Pulmonary artery endothelial cell (primary cell): ENCODE measurements around the gene MRFAP1L1. TPM values are rescaled to one million over a fixed set of nuclear protein-coding genes. Genes with fewer than 3 reads are reported as not detected.
"Not testable (repeated sequence)": the region's sequence is repeated elsewhere in the genome, so short reads cannot be mapped to it uniquely, and the experiment has no call there.

ENCODE experiments used
- DNase-seq: peaks from one replicate; pipeline ENCODE4 v3.0.0-alpha.2; 2011; ENCODE audit warnings: low read depth, low spot score
- total RNA-seq: library from RNA; depleted of rRNA; stranded (reverse); fragments of >200 nt; gene quantifications from 2 replicates; pipeline ENCODE4 v1.2.3, GENCODE V29; 2014

The MRFAP1L1 gene
- total RNA-seq, 1 donor from 2014 or later: 53.3 TPM

- no peak for DNase-seq
Observed at GRCh38 chr4:6734165-6734786, 24.6 kb upstream of the MRFAP1L1 start.

DNA sequence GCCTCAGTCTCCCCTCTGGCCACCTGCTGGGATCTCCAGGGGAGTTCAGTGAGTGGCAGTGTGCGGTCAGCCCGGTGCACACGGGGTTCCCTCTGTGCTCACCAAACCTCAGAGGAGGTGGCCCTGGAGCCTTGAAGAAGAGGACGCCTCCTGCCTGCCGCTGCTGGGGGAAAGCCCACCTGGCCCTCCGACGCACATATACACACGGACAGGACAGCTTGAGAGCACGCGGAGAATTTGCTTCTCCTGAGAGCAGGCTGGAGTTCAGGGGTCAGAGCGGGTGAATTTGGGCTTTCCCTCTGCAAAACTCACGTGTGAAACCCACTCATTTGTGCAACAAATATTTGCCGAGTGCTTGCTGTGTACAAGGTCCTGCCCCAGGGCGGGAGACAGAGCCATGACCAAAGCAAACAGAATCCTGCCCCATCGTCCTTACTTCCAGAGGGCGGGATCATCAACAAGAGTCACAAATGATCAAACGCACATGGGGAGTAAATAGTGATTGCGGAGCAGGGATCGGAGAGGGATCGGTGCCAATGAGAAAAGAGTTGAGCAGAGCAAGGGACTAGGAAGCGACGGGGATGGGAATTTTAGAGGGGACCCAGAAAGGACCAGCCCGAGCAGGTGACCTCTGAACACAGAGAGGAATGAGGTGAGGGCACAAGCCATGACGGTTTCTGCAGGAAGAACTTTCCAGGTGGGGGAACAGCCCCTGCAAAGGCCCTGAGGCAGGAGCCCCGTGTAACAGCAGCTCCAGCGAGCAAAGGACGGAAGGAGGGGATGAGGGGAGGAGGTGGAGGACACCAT, 23.9 kb upstream of the MRFAP1L1 start:
- DNase-seq: no peak

DNA sequence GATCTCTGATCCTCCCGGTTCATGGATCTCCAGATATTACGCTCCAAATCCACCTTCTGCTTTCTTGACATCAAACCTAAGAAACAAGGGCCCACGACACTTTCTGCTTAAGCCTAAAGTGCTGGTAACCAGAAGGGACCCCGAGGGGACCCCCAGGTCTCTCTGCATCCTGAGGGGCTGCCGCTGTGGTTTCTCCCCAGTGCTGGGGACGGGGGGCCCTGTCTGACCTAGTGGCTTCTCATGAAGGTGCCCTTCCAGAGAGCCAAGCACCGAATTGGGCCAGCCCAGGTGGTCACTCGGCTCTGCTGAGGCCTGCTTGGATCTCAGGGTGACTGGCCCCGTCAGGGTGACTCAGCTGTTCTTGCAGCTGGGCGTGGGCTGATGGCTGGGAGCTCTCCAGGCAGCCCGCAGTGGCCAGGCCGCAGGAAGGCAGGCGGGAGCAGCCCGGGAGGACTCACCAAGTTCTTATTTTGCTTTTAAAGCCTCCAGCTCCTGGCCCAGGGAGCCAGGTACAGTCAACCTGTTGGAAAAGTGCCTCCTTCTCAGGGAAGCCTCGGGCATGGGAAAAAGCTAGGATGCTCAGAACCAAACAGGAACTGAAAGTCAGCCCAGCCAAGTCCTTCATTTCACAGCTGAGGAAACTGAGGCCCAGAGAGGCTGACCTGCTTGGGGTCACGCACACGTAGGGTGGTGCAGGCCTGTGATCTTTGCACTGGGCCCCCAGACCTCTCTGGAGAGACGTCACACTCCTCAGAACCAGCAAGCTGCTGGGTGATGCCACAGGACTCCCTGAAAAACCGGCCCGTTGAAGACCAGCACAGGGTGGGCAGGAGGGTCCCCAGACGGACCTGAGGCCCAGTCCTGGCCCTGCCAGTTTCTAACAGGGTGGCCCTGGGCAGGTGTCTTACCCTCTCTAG, 23.0 kb upstream of the MRFAP1L1 start:
- DNase-seq: peak; percentile 29

DNA sequence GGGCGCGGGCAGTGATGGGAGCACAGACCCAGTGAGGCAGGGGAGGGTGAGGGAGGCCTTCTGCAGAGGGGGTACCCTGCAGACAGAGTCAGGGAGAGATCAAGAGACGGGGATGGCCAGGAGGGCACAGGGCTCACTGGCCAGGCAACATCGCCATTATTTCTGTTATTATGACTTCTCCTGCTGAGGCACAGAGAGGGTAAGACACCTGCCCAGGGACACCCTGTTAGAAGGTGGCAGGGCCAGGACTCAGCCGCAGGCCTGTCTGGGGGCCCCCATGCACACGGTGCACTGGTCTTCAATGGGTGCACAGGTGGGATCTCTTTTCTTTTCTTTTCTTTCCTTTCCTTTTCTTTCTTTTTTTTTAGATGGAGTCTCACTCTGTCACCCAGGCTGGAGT, 22.1 kb upstream of the MRFAP1L1 start:
- no peak for DNase-seq

- DNase-seq: no peak
Observed at GRCh38 chr4:6731318-6731675, 21.6 kb upstream of the MRFAP1L1 start.

GRCh38 chr4:6730603-6731317, 21.1 kb upstream of the MRFAP1L1 start:
- no peak for DNase-seq

DNA sequence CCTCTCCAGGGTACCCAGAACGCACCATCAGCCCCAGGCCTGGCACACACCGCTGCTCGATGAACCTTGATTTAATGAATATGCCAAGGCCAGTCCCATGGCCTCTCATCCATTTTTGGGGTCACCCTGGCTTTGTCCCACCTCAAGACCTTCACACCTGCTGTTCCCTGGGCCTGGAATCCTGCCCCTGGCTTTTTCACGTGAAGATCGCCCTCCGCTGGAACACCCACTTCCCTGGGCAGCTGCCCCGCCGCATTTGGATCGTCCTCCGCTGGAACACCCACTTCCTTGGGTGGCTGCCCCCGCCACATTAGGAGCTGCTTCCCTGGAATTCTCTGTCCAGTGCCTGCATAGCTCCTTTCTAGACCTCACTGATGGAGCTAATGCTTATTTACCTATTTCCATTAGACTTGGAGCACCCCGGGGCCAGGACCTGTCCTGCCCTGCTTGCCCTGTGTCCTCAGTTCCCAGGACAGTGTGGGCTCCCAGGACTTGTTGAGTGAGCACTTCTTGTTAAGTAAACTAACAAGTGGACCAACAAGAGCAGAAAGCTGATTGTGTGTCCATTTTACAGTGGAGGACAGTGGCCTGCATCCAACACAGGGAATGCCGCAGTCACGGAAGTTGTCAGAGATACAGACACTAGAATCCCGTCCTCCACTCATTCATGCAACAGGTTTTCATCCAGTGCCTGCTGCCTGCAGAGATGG, 18.8 kb upstream of the MRFAP1L1 start:
- DNase-seq: no peak

DNA sequence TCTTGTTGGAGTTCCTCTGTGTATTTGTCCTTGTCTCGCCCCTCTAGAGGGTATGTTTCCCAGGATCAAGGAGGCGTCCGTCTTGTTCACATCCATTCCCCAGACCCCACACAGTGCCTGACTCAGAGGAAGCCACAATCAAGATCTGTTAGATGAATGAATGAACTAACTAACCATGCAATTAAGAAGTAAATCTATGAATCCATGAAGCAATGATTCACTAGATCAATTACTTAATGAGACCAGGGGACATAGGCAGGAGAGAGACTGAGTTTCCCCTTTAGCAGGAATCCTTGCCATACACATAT, 18.2 kb upstream of the MRFAP1L1 start:
- no peak for DNase-seq

DNA sequence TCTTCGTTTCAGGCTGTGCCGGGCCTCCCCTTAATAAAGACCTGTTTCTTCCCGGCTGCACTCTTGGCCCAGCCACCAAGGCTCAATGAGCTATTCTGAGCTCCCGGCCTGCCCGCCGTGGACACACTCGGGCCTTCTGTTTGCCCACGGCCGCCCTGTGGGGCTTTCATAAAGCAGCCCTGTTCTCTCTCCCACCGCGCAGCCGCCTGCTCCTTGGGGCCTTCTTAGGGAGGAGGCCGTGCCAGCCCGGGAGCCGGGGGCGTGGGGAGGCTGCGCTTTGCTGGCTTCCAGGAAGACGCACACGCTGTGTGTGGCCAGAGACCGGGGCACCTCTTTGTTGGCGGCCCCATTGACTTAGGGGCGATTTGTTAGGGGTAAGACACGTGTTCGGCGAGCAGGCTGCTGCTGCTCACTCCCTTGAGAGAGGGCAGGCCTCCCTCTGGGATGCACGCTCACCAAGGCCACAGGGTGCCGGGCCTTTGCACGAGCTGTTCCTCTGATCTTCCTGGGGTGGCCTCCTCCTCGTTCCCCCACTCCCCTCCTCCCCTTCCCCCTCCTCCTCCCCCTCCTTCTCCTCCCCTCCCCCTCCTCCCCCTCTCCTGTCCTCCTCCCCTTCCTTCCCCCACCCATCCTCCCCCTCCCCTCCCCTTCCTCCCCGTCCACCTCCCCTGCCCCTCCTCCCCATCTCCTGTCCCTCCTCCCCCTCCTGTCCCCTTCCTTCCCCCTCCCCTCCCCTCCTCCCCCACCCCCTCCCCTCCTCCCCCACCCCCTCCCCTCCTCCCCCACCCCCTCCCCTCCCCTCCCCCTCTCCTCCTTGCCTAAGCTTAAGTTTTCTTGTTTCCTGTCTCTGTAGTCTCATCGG, 17.6 kb upstream of the MRFAP1L1 start:
- DNase-seq: no peak

GRCh38 chr4:6725427-6725961, 15.8 kb upstream of the MRFAP1L1 start:
- DNase-seq: not testable (repeated sequence)

DNA sequence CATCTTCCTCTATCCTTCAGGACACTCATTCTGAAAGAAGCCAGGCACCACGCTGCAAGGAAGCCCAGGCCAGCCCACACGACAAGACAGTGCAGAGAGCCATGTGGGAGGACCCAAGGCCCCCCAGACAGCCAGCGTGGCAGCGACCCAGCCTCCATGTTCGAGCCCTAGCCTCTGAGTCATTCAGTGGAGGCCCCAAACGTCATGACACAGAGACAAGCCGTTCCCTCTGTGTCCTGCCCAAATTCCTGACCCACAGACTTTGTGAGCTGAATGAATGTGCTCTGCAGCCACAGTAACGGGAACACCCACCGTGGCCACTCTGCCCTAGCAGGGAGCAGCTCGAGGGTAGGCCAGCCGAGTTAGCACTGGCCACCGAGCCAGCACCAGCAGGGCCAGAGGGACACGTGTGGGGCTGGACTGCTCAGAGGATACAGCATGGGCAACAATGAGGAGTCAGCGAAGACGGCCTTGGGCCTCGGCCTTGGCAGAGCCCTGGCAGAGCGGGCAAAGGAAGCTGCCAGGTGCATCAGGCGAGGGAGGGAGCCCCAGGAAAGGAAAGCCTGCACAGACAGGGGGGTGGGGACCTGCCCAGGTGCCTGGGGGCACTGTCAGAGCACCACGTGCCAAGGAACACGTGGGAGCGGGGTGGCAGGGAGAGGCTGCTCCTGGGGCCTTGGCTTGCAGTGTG, 14.9 kb upstream of the MRFAP1L1 start:
- no peak for DNase-seq

DNA sequence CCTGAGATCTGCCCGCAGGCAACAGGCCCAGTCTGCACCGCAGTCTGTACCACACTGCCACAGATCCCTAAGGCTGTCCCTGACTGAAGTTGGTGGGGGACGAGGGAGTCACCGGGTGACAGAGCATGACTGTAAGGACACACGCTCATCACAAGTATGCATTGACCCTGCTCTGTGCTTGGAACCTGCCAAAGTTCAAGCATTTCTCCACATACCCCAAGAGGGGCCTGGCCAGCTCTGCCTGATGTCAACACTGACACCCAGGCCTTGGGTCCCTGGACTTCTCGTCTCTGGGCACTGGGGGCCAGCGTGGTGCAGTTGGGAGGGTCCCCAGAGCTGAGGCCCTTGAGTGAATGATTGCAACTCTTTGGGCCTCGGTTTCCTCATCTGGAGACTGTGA, 14.2 kb upstream of the MRFAP1L1 start:
- no peak for DNase-seq

DNA sequence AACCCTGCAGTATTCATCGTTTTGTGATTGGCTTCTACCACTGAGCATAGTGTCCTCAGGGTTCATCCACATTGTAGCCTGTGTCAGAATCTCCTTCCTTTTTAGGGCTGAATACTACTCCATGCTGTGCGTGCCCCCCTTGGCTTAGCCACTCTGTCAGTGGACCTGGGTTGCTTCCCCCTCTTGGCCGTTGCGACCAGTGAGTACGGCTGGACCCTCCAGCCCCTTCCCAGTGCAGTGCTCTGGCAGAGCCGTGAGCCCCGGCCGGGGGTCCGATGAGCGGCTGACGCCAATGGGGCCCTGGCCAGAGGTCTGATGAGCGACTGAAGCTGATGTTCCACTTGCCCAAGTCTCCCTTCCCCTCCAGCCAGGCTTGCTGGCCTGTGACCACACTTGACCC, 13.2 kb upstream of the MRFAP1L1 start:
- DNase-seq: no peak

GRCh38 chr4:6721121-6721520, 11.5 kb upstream of the MRFAP1L1 start:
- DNase-seq: no peak

DNA sequence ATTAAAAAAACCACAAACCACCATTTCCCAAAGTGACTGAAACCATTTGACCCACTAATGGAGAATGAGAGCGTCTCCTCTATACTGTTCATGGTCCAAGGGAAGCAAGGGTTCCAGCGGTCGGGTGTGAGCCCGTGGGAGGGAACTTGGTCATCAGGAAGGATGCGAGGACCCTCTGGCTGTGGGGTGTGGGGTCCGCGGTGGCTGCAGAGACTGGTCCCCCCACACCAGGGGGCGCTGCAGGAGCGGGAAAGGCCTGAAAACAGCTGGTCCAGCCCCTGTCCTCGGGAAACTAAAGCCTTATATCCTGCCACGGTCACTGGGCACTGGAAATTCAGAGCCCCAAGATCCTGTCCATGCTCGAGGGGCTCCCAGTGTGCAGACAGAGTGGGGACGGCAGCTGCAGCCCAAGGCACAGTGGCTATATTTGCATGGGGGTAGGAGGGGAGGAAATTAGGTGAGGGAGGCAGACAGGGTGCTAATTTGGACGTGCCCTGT, 10.6 kb upstream of the MRFAP1L1 start:
- DNase-seq: no peak

GRCh38 chr4:6719611-6720179, 10.0 kb upstream of the MRFAP1L1 start:
- DNase-seq: no peak

DNA sequence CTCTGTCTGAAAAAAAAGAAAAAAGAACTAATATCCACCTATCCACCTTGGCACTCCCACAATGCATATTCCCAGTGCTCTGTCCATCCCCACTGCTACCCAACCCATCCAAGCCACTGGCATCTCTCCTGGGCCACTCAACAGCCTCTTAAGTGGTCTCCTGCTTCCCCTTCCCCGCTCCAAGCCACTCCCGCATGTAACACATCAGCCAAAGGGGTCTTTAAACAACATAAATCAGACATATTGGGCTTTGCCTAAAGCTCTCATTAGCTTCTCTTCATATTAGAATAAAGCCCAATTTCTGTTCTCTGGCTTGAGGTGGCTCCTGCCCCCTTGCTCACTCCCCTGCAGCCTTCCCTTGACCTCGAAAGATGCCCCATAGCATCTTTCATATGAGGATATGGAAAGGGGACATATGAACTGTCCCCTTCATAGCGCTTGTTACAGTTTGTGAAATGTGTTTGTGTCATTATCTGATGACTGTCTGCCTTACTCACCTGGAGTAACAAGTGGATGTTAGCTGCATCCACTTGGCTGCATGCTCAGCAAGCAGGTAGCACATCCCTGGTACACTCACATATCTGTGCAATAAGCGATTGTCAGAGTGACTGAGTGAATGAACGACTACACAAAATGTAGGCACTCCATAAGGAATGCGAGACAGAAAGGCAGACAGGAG, 9.4 kb upstream of the MRFAP1L1 start:
- DNase-seq: no peak
